HG03342 (cell line): Measurements from ENCODE around the gene TIGAR.

Experiments
- ATAC-seq: cut with Tn5 transposase; IDR thresholded peaks from one replicate; pipeline ENCODE4 v1.9.1; 2021; ENCODE audit warnings: mild to moderate bottlenecking, moderate library complexity; ENCODE audit not compliant: unreplicated experiment

TIGAR gene

GRCh38 chr12:4370265-4370664 lies 49.3 kb downstream of the TIGAR start:
- no peak for ATAC-seq

GRCh38 chr12:4372653-4373052 lies 51.6 kb downstream of the TIGAR start:
- ATAC-seq = no peak

DNA sequence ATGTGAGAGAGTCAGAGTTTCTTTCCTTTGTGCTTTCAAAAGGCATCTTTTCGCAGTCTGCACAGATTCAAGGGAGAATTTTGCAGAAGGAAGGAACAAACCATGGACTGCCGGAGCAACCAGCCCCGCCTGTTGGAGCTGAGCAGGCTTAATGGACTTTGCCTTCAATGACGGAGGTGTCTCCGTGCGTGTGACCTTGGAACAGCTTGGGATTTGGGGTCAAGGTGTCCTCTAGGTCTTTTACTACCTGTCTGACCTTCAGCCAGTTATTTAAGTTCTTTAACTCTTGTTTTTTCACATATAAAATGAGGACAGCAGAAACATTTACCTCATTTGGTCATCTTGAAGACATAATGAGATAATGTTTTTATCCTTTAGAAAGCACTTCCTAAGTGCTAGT lies 54.4 kb downstream of the TIGAR start:
- no peak for ATAC-seq

DNA sequence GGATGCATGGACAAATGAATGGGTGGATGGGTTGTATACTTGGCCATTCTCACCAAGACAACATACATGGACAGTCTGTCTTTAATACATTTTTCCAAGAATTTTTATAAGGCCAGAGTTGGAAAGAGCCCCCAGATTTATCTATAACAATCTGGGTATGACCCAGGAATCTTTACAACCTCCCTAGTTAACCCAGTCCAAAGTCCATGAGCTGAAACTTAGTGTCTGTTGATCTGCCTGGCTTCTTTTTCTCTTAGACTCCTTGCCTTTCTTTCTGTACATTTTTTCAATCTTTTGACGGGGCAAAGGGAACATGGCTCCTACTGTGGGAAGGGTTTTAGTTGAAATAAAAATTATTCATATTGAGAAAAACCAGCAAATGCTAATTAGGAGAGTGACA lies 57.8 kb downstream of the TIGAR start:
- no peak for ATAC-seq

DNA sequence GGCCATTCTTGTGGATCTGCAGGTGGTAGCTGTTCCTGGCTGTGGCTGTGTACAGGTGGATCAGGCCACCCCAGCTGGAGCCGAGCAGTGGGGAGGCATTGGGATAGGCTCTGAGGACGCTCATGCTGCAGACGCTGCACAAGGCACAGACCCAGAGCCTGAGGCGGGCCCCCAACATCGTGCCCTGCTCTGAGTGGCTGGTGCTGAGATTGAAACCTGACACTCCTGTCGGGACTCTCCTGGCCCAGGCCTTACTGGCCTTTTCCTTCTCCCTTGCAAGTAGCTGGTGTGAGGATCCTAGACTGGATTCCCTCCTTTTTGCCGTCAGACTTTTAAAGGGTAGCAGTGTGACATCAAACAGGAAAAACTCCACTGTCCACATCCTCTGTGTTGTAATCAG lies 58.4 kb downstream of the TIGAR start, which contains the start of gene FGF23:
Gene FGF23, minus strand, starts transcription at position 308 of the 400 bp plus-strand sequence. Its CDS starts 130 bp downstream, at position 178.
- ATAC-seq = no peak

GRCh38 chr12:4380332-4380731 lies 59.3 kb downstream of the TIGAR start:
- ATAC-seq = no peak

GRCh38 chr12:4383304-4383865 lies 62.4 kb downstream of the TIGAR start:
- no peak for ATAC-seq

GRCh38 chr12:4386801-4387200 lies 65.8 kb downstream of the TIGAR start:
- no peak for ATAC-seq

DNA sequence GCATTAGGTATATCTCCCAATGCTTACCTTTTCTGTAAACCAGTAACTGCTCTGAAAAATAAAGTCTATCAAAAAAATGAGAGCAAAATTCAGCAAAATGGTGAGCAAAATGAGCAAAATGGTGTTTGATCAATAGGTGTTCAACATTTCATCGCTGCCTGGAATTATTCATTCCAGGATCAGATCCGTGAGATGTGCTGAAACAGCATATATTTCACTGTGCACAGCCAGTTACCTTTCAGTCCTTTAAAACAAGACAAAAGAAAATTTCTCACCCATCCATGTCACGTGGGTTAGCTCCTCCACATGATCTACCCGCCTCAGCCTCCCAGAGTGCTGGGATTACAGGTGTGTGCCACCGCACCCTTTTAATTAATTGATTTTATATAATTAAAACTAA lies 66.6 kb downstream of the TIGAR start:
- ATAC-seq = no peak

GRCh38 chr12:4388032-4388431 lies 67.0 kb downstream of the TIGAR start:
- no peak for ATAC-seq

DNA sequence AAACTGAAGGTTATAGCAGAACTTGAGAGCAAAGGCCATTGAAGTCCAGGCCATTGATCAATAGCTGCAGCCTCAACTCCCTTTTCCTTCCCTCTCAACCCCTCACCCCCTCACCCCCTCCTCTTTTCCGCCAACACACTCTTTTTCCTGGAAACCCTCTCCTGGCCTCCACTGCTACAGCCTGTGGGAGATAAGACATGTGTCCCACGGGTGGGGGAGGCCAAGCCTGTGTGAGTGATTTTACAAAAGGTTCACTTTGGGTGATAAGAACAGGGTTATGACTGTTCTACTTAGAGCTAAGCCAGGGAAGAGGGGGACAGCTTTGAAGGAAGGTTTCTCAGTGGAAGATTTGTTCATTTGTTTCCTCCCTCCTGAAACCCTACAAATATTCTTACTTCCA lies 67.6 kb downstream of the TIGAR start:
- no peak for ATAC-seq

- ATAC-seq = no peak
These were observed 71.3 kb downstream of the TIGAR start for GRCh38 chr12:4392223-4392742.

- no peak for ATAC-seq
These were observed 72.2 kb downstream of the TIGAR start for GRCh38 chr12:4393211-4393610.

DNA sequence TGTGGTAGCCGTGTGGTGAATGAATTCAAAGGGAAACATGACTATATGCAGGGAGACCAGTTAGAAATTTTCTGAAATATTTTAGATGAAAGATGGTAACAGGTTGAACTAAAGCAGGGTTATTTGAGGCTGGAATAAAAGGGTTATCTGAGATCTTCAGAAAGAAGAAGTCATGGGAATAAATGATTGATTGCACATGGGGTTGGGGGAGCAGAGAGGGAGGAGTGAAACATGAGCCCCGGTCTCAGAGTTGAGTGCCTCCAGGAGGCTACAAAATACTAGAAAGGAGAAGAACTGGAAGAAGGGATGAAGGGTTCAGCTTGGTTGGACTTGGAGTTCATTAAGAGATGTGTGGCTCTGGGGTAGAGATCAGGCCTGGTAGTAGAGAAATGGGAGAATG lies 74.8 kb downstream of the TIGAR start:
- no peak for ATAC-seq

GRCh38 chr12:4401117-4401516 lies 80.1 kb downstream of the TIGAR start:
- ATAC-seq = no peak

- no peak for ATAC-seq
These were observed 82.0 kb downstream of the TIGAR start for GRCh38 chr12:4402996-4403395.
